Body of pancreas (tissue), 4 donors: ENCODE measurements around the gene MFSD6.

Experiments used
- CTCF ChIP-seq, 7 experiments: fragments of 450-650 bp in 4 of 7; fragments of 200-600 bp in 3 of 7; sonication (generic) in 3 of 7; IDR thresholded peaks; one replicate each; pipeline ENCODE4 v1.5.1; 2016 to 2019; ENCODE audit warnings: antibody characterized with exemption in 7 of 7
- POLR2A ChIP-seq, 3 donors: fragments of 450-650 bp; IDR thresholded peaks; one replicate each; pipeline ENCODE4 v1.6.1; 2016; ENCODE audit warnings: antibody characterized with exemption in 3 of 3, mild to moderate bottlenecking in 2 of 3

- TF ChIP-seq CTCF (IDR thresholded peaks at IDR 0.05) (no peak), POLR2A (IDR thresholded peaks at IDR 0.05) (no peak)
These were observed 33.4 kb downstream of the MFSD6 start for GRCh38 chr2:190441564-190441963.
